IPS-15b (cell line): ENCODE measurements around the gene UAP1L1.
A peak's percentile ranks its signal among the peaks of the same experiment; 100 is the strongest.
"Not testable (repeated sequence)": the region's sequence is repeated elsewhere in the genome, so short reads cannot be mapped to it uniquely, and the experiment has no call there.

ENCODE experiments used
- H3K27me3 ChIP-seq: one replicate; pipeline ENCODE4 v1.6.1; 2013; ENCODE audit warnings: low read length; ENCODE audit not compliant: control insufficient read depth, insufficient read depth
- H3K36me3 ChIP-seq: one replicate; pipeline ENCODE4 v1.6.1; 2013; ENCODE audit warnings: low read length; ENCODE audit not compliant: control insufficient read depth, insufficient read depth
- H3K4me1 ChIP-seq: one replicate; pipeline ENCODE4 v1.6.1; 2013; ENCODE audit warnings: mild to moderate bottlenecking, low read length; ENCODE audit not compliant: control insufficient read depth, insufficient read depth
- H3K4me3 ChIP-seq: one replicate; pipeline ENCODE4 v1.5.1; 2013; ENCODE audit warnings: low read depth, low read length
- H3K9ac ChIP-seq: one replicate; pipeline ENCODE4 v1.6.1; 2013; ENCODE audit warnings: low read depth, mild to moderate bottlenecking, low read length
- H3K9me3 ChIP-seq: one replicate; pipeline ENCODE4 v1.6.1; 2013; ENCODE audit warnings: mild to moderate bottlenecking, low read length; ENCODE audit not compliant: control insufficient read depth, insufficient read depth

Gene UAP1L1

GRCh38 chr9:137111788-137112563, 34.7 kb downstream of the UAP1L1 start:
- Histone ChIP-seq H3K36me3 (peaks cover 21% of the 10 kb centered on the region), H3K4me3 (no peak overlapping the region), H3K4me1 (no peaks in the 10 kb centered on the region)

DNA sequence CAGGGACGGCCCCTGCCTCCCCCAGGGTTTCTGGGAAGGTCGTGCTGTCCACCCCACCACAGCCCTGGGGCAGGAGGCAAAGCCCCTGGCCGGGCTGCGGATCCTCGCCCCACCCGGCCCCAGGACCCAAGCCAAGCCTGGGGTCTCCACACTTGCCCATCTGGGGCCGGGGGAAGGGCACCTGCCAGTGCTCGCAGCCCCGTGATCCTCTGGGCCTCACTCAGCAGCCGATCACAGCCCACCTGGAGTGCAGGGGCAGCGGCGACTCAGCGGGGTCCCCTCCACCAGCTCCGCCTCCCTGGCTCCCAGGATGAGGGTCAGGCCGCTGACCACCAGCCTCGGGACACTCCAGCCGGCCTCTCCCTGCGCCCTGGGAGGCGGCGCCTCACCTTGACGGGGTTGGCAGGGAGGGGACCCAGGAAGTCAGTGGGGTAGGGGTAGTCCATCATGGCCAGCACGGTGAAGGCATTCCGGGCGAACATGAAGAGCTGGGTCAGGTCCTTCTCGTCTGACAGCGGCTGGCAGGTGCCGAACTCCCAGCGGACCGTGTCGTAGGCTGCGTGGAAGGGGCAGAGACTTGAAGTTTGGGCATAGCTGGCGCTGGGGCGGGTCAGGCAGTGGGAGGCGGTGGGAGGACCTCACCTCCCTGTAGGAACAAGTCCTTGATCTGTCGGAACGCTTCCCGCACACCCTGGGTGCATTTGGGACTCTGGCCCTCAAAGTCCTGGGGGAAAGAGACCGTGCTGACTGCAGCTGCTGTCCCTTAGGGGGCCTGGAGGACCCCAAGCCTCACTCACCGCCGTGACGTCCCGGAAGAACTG, 35.5 kb downstream of the UAP1L1 start:
- peaks cover 14% of the 10 kb centered on the region for H3K36me3 ChIP-seq
- peaks cover 22% of the 10 kb centered on the region for H3K27me3 ChIP-seq
- H3K9ac ChIP-seq, result no peak overlapping the region
- no peaks in the 10 kb centered on the region for H3K4me1 ChIP-seq
- no peaks in the 10 kb centered on the region for H3K9me3 ChIP-seq
- H3K4me3 ChIP-seq, result no peak overlapping the region

More at GRCh38 chr9:137111788-137112563, 34.7 kb downstream of the UAP1L1 start:
- no peaks in the 10 kb centered on the region for H3K9me3 ChIP-seq
- H3K9ac ChIP-seq, result no peak overlapping the region
- H3K27me3 ChIP-seq, result peaks cover 22% of the 10 kb centered on the region

DNA sequence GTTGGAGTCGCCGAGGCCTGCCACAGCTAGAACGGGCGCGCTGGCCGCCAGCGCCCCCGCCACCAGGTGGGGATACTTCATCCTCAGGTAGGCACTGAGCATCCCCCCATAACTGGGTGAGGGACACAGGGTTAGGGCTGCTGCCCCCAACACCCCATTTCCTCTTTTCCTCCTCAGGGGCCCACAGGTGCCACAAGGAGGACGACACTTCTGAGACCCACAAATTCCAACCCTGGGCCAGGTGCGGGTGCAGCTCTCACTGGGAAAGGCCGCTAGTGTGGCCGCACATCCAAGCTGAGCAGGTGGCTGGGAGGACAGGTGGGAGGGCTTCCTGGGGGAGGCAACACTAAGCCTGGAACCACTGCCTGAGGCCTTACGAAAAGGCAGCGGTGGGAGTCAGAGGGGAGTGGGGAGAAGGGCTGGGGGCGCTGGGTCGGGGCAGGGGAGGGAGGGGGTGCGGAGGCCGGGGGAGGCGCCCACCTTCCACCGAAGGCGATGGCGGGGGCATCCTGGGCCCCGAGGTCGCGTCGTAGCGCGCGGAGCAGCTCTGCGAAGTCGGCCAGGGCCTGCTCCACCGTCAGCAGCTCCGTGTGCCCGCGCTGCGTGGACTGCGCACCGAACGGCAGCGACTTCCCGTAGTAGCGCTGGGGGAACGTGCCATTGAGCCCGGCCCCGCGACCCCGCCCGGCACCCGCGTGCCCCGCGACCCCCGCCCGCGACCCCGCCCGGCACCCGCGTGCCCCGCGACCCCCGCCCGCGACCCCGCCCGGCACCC, 36.3 kb downstream of the UAP1L1 start:
- H3K27me3 ChIP-seq, result peaks cover 22% of the 10 kb centered on the region
- H3K4me1 ChIP-seq, result no peaks in the 10 kb centered on the region
- peaks cover 7% of the 10 kb centered on the region for H3K36me3 ChIP-seq
- H3K9me3 ChIP-seq, result no peaks in the 10 kb centered on the region
- no peak overlapping the region for H3K4me3 ChIP-seq
- no peak overlapping the region for H3K9ac ChIP-seq

- peaks cover 2% of the 10 kb centered on the region for H3K36me3 ChIP-seq
- H3K4me3 ChIP-seq, result no peak overlapping the region
- no peak overlapping the region for H3K9ac ChIP-seq
- peaks cover 22% of the 10 kb centered on the region for H3K27me3 ChIP-seq
- H3K4me1 ChIP-seq, result no peaks in the 10 kb centered on the region
- no peaks in the 10 kb centered on the region for H3K9me3 ChIP-seq
These were observed 36.9 kb downstream of the UAP1L1 start for GRCh38 chr9:137114220-137114612.

DNA sequence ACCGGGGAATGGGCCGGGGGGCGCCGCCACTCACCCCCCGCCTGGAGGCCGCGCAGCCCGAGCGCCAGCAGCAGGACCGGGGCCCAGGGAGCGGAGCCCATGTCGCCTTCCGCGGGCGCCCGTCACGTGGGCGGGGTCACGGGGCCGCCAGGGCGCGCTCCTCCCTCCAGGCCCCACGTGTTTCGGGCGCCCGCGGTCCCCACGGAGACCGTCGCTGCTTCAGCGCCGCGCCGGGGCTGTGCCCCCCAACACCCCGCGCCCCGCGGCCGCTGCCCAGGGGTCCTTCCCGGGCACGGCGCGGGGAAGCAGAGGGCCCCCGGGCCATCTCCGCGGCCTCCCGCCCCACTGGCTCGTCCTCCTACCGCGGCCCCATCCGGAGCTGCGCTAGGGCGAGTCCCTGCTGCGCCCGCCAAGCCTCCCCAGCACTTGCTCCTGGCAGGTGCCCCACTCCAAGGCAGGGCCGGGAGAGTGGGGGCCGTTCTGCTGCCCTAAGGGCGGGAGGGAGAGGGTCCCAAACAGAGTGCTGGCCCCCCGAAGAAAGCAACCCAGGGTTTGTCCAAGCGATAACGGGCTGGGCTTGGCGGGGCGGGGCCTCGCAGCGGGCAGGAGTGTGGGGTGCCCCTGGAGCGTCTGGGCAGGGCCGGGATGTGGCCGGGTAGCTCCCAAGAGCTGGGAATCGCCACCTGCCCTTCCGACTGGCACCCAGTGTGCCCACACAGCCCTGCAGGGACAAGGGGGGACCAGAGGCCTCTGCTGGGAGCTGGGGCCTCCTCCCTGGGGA, 37.5 kb downstream of the UAP1L1 start, which contains the start of gene DPP7:
DPP7 (minus strand) TSS at position 121 of the 781 bp plus-strand sequence; CDS start at position 101, 20 bp downstream.
- H3K9me3 ChIP-seq, result no peaks in the 10 kb centered on the region
- peaks cover 22% of the 10 kb centered on the region for H3K27me3 ChIP-seq
- H3K36me3 ChIP-seq, result no peaks in the 10 kb centered on the region
- peak within 1 kb of the TSS; percentile 22 for H3K4me3 ChIP-seq
- no peak within 1 kb of the TSS for H3K9ac ChIP-seq
- H3K4me1 ChIP-seq, result no peaks in the 10 kb centered on the region

DNA sequence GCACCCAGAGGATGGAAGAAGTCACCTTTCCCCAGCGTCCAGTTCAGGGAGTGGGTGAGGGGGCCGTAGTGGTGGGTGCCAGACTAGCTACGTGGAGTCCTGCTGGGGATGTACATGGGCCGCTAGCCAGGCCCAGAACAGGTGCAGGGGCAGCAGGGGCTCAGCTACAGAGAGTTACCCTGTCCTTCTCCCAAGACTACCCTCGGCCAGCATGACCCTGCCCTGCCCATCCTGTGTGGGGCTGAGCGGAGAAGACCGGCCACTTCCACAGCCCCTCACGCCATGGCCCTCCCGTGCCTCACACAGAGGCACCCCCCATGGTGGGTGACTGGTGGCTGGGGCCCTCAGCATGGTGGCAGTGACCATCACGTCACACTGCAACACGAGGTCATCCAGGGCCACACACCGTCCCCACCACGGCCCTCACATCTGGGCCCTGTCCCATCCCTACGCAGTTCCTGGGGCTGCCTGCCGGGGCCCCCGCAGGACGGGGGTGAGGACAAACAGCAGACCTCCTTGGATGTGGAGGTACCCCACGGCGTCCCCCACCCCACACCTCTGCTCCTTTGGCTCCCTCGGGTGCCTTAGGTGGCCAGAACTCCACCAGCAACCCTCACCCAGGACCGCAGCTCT, 38.2 kb downstream of the UAP1L1 start:
- no peaks in the 10 kb centered on the region for H3K36me3 ChIP-seq
- no peak overlapping the region for H3K4me3 ChIP-seq
- H3K4me1 ChIP-seq, result no peaks in the 10 kb centered on the region
- H3K27me3 ChIP-seq, result peaks cover 22% of the 10 kb centered on the region
- no peaks in the 10 kb centered on the region for H3K9me3 ChIP-seq
- H3K9ac ChIP-seq, result no peak overlapping the region

- Histone ChIP-seq H3K4me3 (no peak overlapping the region), H3K4me1 (no peaks in the 10 kb centered on the region), H3K9me3 (no peaks in the 10 kb centered on the region), H3K27me3 (peaks cover 22% of the 10 kb centered on the region), H3K9ac (no peak overlapping the region), H3K36me3 (no peaks in the 10 kb centered on the region)
These were observed 38.8 kb downstream of the UAP1L1 start for GRCh38 chr9:137116027-137116507.

DNA sequence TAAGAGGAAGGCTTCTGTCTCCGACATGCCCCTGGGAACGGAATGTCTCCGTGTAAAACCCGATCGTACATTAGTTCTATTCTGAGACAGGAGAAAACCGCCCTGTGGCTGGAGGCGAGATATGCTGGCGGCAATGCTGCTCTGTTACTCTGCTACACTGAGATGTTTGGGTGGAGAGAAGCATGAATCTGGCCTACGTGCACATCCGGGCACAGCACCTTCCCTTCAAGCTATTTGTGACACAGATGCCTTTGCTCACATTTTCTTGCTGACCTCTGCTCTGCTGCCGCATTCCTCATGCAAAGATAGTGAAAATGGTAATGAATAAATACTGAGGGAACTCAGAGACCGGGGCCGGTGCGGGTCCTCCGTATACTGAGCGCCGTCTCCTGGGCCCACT, 39.4 kb downstream of the UAP1L1 start:
- Histone ChIP-seq H3K9ac (no peak overlapping the region), H3K9me3 (no peaks in the 10 kb centered on the region), H3K27me3 (peaks cover 22% of the 10 kb centered on the region), H3K4me1 (no peaks in the 10 kb centered on the region), H3K36me3 (no peaks in the 10 kb centered on the region), H3K4me3 (no peak overlapping the region)

- no peak overlapping the region for H3K4me3 ChIP-seq
- no peak overlapping the region for H3K9ac ChIP-seq
- no peaks in the 10 kb centered on the region for H3K36me3 ChIP-seq
- no peaks in the 10 kb centered on the region for H3K4me1 ChIP-seq
- peaks cover 22% of the 10 kb centered on the region for H3K27me3 ChIP-seq
- H3K9me3 ChIP-seq, result no peaks in the 10 kb centered on the region
These were observed 40.0 kb downstream of the UAP1L1 start for GRCh38 chr9:137117269-137117731.

DNA sequence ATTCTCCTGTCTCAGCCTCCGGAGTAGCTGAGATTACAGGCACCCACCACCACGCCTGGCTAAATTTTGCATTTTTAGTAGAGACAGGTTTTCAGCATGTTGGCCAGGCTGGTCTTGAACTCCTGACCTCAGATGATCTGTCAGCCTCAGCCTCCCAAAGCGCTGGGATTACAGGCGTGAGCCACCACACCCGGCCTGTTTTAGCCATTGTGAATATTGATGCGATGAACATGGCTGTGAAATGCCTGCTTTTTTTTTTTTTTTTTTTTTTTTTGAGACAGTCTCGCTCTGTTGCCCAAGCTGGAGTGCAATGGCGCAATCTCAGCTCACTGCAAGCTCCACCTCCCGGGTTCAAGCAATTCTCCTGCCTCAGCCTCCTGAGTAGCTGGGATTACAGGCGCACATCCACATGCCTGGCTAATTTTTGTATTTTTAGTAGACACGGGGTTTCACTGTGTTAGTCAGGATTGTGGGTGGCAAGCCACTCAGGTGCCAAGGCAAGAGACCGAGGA, 40.8 kb downstream of the UAP1L1 start:
- not testable (repeated sequence) for H3K4me1 ChIP-seq

More for the DNA sequence above, 40.8 kb downstream of the UAP1L1 start:
- peaks cover 20% of the 10 kb centered on the region for H3K27me3 ChIP-seq
- not testable (repeated sequence) for H3K9ac ChIP-seq, H3K9me3 ChIP-seq, H3K36me3 ChIP-seq, H3K4me3 ChIP-seq
